SK-N-SH (cell line): Measurements from ENCODE around the gene SGPL1. TPM values are rescaled to one million over a fixed set of nuclear protein-coding genes. Genes with fewer than 3 reads are reported as not detected.

Experiments used
- CTCF ChIA-PET: fragments of 300-600, 350-600 bp; formaldehyde crosslinking; extraction: SDS; loops from one replicate; lab custom pipeline; 2021; lab: Yijun Ruan, JAX
- POLR2A ChIA-PET: fragments of 350-600 bp; sonication (Branson Sonifier 250); formaldehyde crosslinking; extraction: SDS; loops from one replicate; lab custom pipeline; 2020; ENCODE audit warnings: antibody characterized with exemption, inconsistent platforms; lab: Yijun Ruan, JAX
- DNase-seq: peaks from one replicate; pipeline ENCODE4 v3.0.0; 2012
- H2AFZ ChIP-seq: fragments of 200-600 bp; sonication (generic); 2 replicates; pipeline ENCODE4 v1.8.1; 2016; ENCODE audit warnings: antibody characterized with exemption, mild to moderate bottlenecking, low read depth
- H3F3A ChIP-seq: fragments of 200-600 bp; sonication (generic); replicated peaks from 2 replicates; pipeline ENCODE3; 2016; ENCODE audit warnings: antibody characterized with exemption, mild to moderate bottlenecking; ENCODE audit not compliant: insufficient read depth
- H3K27ac ChIP-seq, 2 experiments: fragments of 200-500 bp in 1 of 2; fragments of 200-600 bp in 1 of 2; sonication (Bioruptor generic) in 1 of 2; sonication (generic), shearing (Covaris generic) in 1 of 2; 2 replicates each; pipeline versions ENCODE4 v1.5.1 to v1.6.1; 2014 to 2016; ENCODE audit warnings: low read depth in 2 of 2, inconsistent platforms in 1 of 2, low read length in 1 of 2, mild to moderate bottlenecking in 1 of 2, mixed read lengths in 1 of 2
- H3K27me3 ChIP-seq: fragments of 200-600 bp; sonication (generic), shearing (Covaris generic); 2 replicates; pipeline ENCODE4 v1.6.1; 2016; ENCODE audit warnings: mixed run types; ENCODE audit not compliant: insufficient read depth
- H3K36me3 ChIP-seq, 2 experiments: fragments of 200-500 bp in 1 of 2; fragments of 200-600 bp in 1 of 2; sonication (Bioruptor generic) in 1 of 2; sonication (generic) in 1 of 2; replicated peaks in 1 of 2; 2 replicates each; pipeline versions ENCODE3 to v1.5.1; 2014 to 2016; ENCODE audit warnings: low read length in 1 of 2, mild to moderate bottlenecking in 1 of 2; ENCODE audit not compliant: insufficient read depth in 2 of 2, control insufficient read depth in 1 of 2
- H3K4me1 ChIP-seq, 2 experiments: fragments of 200-500 bp in 1 of 2; fragments of 200-600 bp in 1 of 2; sonication (Bioruptor generic) in 1 of 2; sonication (generic), shearing (Covaris generic) in 1 of 2; 2 replicates each; pipeline versions ENCODE4 v1.5.1 to v1.6.1; 2014 to 2016; ENCODE audit warnings: low read depth in 1 of 2, low read length in 1 of 2, mixed run types in 1 of 2; ENCODE audit not compliant: insufficient read depth in 2 of 2, control insufficient read depth in 1 of 2
- H3K4me2 ChIP-seq: fragments of 200-600 bp; sonication (generic), shearing (Covaris generic); 2 replicates; pipeline ENCODE4 v1.6.1; 2017; ENCODE audit warnings: mixed run types
- H3K4me3 ChIP-seq, 2 experiments: fragments of 200-500 bp in 1 of 2; fragments of 200-600 bp in 1 of 2; sonication (Bioruptor generic) in 1 of 2; sonication (generic), shearing (Covaris generic) in 1 of 2; 2 replicates each; pipeline versions ENCODE4 v1.5.1 to v1.8.1; 2014 to 2016; ENCODE audit warnings: low read depth in 2 of 2, inconsistent platforms in 1 of 2, low read length in 1 of 2, mild to moderate bottlenecking in 1 of 2, mixed read lengths in 1 of 2, moderate library complexity in 1 of 2
- H3K79me2 ChIP-seq: fragments of 200-600 bp; sonication (generic); 2 replicates; pipeline ENCODE4 v1.8.1; 2017; ENCODE audit warnings: mild to moderate bottlenecking; ENCODE audit not compliant: insufficient read depth
- H3K9ac ChIP-seq: fragments of 200-600 bp; sonication (generic); 2 replicates; pipeline ENCODE4 v1.6.1; 2017; ENCODE audit warnings: mixed run types
- H3K9me2 ChIP-seq: fragments of 200-600 bp; sonication (generic); 2 replicates; pipeline ENCODE4 v1.6.1; 2017; ENCODE audit warnings: mixed run types
- H3K9me3 ChIP-seq: fragments of 200-600 bp; sonication (generic); 2 replicates; pipeline ENCODE4 v1.6.1; 2017; ENCODE audit warnings: mixed run types, mild to moderate bottlenecking, moderate library complexity
- H4K20me1 ChIP-seq: fragments of 200-600 bp; sonication (generic); 2 replicates; pipeline ENCODE4 v1.6.1; 2017; ENCODE audit warnings: mild to moderate bottlenecking, mixed run types; ENCODE audit not compliant: insufficient read depth
- CHD2 ChIP-seq: fragments of 150-350 bp; IDR thresholded peaks from 2 replicates; pipeline ENCODE4 v1.6.1; 2018; ENCODE audit warnings: low read length; ENCODE audit not compliant: partially characterized antibody
- ELF1 ChIP-seq: IDR thresholded peaks from 2 replicates; pipeline ENCODE4 v1.4.0; 2012
- EP300 ChIP-seq, 2 experiments: IDR thresholded peaks; 2 replicates each; pipeline versions ENCODE4 v1.4.0 to v1.6.1; 2012; ENCODE audit warnings: borderline replicate concordance in 1 of 2, low read depth in 1 of 2, low read length in 1 of 2
- FOXJ3 ChIP-seq: sonication (generic); formaldehyde crosslinking; IDR thresholded peaks from 2 replicates; pipeline ENCODE4 v1.5.1; 2020; ENCODE audit warnings: mild to moderate bottlenecking, missing genetic modification reagents
- MEF2A ChIP-seq: IDR thresholded peaks from 2 replicates; pipeline ENCODE4 v1.4.0; 2012; ENCODE audit warnings: low read depth, borderline replicate concordance
- NFIC ChIP-seq: IDR thresholded peaks from 2 replicates; pipeline ENCODE4 v1.4.0; 2012; ENCODE audit warnings: borderline replicate concordance
- RXRA ChIP-seq: IDR thresholded peaks from 2 replicates; pipeline ENCODE4 v1.4.0; 2012; ENCODE audit warnings: low read depth, mild to moderate bottlenecking, borderline replicate concordance
- SIN3A ChIP-seq: IDR thresholded peaks from 2 replicates; pipeline ENCODE4 v1.6.1; 2012; ENCODE audit warnings: low read depth, mild to moderate bottlenecking, low read length, moderate library complexity, borderline replicate concordance
- TCF12 ChIP-seq: IDR thresholded peaks from 2 replicates; pipeline ENCODE4 v1.4.0; 2012
- TEAD4 ChIP-seq: IDR thresholded peaks from 2 replicates; pipeline ENCODE4 v1.4.0; 2012; ENCODE audit warnings: mild to moderate bottlenecking, borderline replicate concordance; ENCODE audit not compliant: insufficient read depth
- WGBS: methylation state at CpG from one replicate; pipeline ENCODE4 v1.1.6; 2017; ENCODE audit warnings: low lambda C conversion rate; 5-methylcytosine and 5-hydroxymethylcytosine counted together
- polyA plus RNA-seq, 3 experiments: library from polyadenylated mRNA; depleted of rRNA; stranded (reverse); fragments of >200 nt; gene quantifications; 2 replicates each; pipeline ENCODE4 v1.2.3, GENCODE V29; 2012
- TF ChIP-seq, protein P1 (sequence below): IDR thresholded peaks from 2 replicates; pipeline ENCODE4 v1.4.0; 2012; ENCODE audit warnings: low read depth

SGPL1 gene
- polyA plus RNA-seq, 1 of the 3 experiments (the other 2 are of a cell fraction), result 11.8 TPM

DNA sequence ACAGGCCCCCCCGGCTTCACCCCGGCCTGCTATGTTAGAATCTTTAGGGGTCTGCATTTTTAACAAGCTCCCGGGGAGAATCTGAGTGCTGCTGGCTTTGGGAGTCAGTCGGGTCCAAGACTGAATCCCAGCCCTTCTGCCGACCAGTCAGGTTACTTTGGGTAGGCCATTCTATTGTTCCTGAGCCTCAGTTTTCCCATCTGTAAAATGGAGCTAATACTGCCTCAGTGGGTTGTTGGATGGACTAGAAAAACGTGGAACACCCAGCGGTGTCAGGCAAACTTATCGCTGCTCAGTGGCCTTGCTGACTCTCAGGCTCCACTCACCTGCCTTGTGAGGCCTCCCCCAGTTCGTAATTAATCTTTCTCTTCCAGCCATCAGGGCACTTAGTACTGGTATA lies 42.3 kb upstream of the SGPL1 start:
- 59% methylated on average over 5 of the region's 9 CpGs for WGBS
- H3K9me3 ChIP-seq, result no peaks in the 10 kb centered on the region
- TF ChIP-seq, protein P1, sequence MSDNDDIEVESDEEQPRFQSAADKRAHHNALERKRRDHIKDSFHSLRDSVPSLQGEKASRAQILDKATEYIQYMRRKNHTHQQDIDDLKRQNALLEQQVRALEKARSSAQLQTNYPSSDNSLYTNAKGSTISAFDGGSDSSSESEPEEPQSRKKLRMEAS, result no peak
- DNase-seq, result no peak
- H3K4me1 ChIP-seq, result peaks cover 0 to under 1% of the 10 kb centered on the region in 2 experiments; a peak in 1 of 4 replicates
- no peaks in the 10 kb centered on the region for H4K20me1 ChIP-seq
- H3K79me2 ChIP-seq, result no peaks in the 10 kb centered on the region
- no peaks in the 10 kb centered on the region; the same call in 1 of the 2 replicates for H3K27me3 ChIP-seq
- H2AFZ ChIP-seq, result no peak overlapping the region
- CTCF ChIA-PET, result interaction anchor here (1.1 to 2.5 kb wide), 2 partner anchors 14 to 224 kb away, joined by 3 to 11 read pairs; no protein-coding TSS in a partner anchor
- H3K4me3 ChIP-seq, result no peak overlapping the region
- no peak overlapping the region for H3K27ac ChIP-seq
- no peaks in the 10 kb centered on the region for H3K9me2 ChIP-seq
- POLR2A ChIA-PET, result no interaction called here
- no peaks in the 10 kb centered on the region for H3F3A ChIP-seq
- no peak overlapping the region for H3K4me2 ChIP-seq
- no peak overlapping the region for H3K9ac ChIP-seq
- no peaks in the 10 kb centered on the region for H3K36me3 ChIP-seq

DNA sequence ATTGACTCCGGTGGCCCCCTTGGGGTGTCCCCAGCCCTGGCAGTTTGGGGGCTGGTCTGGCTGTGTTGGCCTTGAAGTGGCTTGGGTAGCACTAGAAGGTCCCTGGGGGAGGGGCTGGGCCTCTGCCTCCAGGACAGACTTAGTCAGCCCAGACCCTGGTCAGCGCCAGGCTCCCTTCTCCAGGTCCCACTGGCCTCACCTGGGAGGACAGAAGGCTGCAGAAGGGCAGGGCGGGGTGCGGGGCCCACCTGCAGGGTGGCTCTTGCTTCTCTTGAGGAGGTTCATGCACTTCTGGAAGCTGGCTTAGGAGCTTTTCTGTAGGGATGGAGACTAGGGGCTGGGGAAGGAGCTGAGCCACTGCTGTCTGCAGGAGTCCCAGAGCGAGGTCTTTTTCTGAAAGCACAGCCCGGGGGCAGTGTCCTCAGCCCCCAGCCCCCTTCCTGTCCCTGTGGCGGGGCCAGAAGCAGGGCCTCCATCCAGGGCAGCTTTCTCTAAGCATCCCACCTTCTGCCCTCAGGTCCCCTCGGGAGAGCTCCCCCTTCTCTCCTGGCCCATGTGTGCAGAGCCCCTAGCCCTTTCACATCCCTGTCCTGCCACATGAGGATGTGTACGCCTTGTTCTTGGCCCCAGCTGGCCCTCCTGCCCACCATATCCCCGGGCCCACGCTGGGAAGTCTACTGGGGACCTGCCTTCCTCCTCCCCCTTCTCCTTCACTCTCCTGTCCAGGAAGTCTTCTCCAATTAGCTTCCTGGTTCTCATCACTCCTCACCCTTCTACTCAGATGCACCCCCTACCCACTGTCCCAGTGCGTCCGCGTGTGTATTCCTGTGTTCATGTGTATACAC lies 41.6 kb upstream of the SGPL1 start:
- Histone ChIP-seq H3K27me3 (no peaks in the 10 kb centered on the region; the same call in 1 of the 2 replicates), H3F3A (no peaks in the 10 kb centered on the region), H3K9me2 (no peaks in the 10 kb centered on the region), H3K79me2 (no peaks in the 10 kb centered on the region), H3K4me2 (no peak overlapping the region), H3K4me1 (peaks cover 0 to 7% of the 10 kb centered on the region in 2 experiments; a peak in 1 of 4 replicates), H3K27ac (no peak overlapping the region), H3K36me3 (no peaks in the 10 kb centered on the region), H2AFZ (no peak overlapping the region), H3K9ac (no peak overlapping the region), H3K9me3 (no peaks in the 10 kb centered on the region)
- POLR2A ChIA-PET, result interaction anchor here (0.6 kb wide), 1 partner anchor 39 kb away, joined by 5 read pairs; no protein-coding TSS in a partner anchor
- DNase-seq, result peak; percentile 10
- 63% methylated on average over 12 of the region's 14 CpGs for WGBS
- TF ChIP-seq RXRA (no peak), EP300 (IDR thresholded peaks at IDR 0.05; ENCODE audit: borderline replicate concordance in 1 of 2, low read depth in 1 of 2, low read length in 1 of 2) (no peak), NFIC (no peak), SIN3A (no peak), TCF12 (no peak), CHD2 (no peak), MEF2A (no peak), FOXJ3 (CRISPR knock-in tag) (no peak), ELF1 (no peak), TEAD4 (no peak)
- TF ChIP-seq, all 33 proteins: peak for 0
- no peaks in the 10 kb centered on the region for H4K20me1 ChIP-seq
- CTCF ChIA-PET, result interaction anchor here (1.1 to 2.5 kb wide), 2 partner anchors 15 to 225 kb away, joined by 3 to 11 read pairs; no protein-coding TSS in a partner anchor
- no peak overlapping the region for H3K4me3 ChIP-seq
